Endodermal cell (in vitro differentiated cells): ENCODE results near the gene EYA3. TPM values are rescaled to one million over a fixed set of nuclear protein-coding genes. Genes with fewer than 3 reads are reported as not detected.

Experiments
- DNase-seq: peaks from one replicate; pipeline ENCODE4 v3.0.0-alpha.2; 2017
- H3K27ac ChIP-seq: 2 replicates; pipeline ENCODE4 v1.5.1; 2013; ENCODE audit warnings: mild to moderate bottlenecking, low read depth, low read length, moderate library complexity
- H3K27me3 ChIP-seq: 2 replicates; pipeline ENCODE4 v1.6.1; 2013; ENCODE audit warnings: mild to moderate bottlenecking, low read length, moderate library complexity; ENCODE audit not compliant: insufficient read depth, control insufficient read depth, poor library complexity, severe bottlenecking
- H3K36me3 ChIP-seq: 2 replicates; pipeline ENCODE4 v1.7.0; 2013; ENCODE audit warnings: mild to moderate bottlenecking, low read length, moderate library complexity; ENCODE audit not compliant: control insufficient read depth, insufficient read depth
- H3K4me1 ChIP-seq: one replicate; pipeline ENCODE4 v1.7.0; 2013; ENCODE audit warnings: low read length; ENCODE audit not compliant: control insufficient read depth, insufficient read depth
- H3K4me3 ChIP-seq: 2 replicates; pipeline ENCODE4 v1.5.1; 2013; ENCODE audit warnings: mild to moderate bottlenecking, low read length, moderate library complexity
- H3K9ac ChIP-seq: 2 replicates; pipeline ENCODE4 v1.6.1; 2013; ENCODE audit warnings: mild to moderate bottlenecking, low read length, moderate library complexity; ENCODE audit not compliant: poor library complexity, severe bottlenecking; ENCODE audit errors: extremely low read depth
- H3K9me3 ChIP-seq: 2 replicates; pipeline ENCODE4 v1.6.1; 2013; ENCODE audit warnings: mild to moderate bottlenecking, low read length, moderate library complexity; ENCODE audit not compliant: control insufficient read depth
- H3K27ac Mint-ChIP-seq: 2 replicates; pipeline ENCODE4 v1.8.0; 2020; ENCODE audit warnings: mixed read lengths
- H3K27me3 Mint-ChIP-seq: 2 replicates; pipeline ENCODE4 v1.8.0; 2021; ENCODE audit warnings: mild to moderate bottlenecking, mixed read lengths; ENCODE audit not compliant: insufficient read depth
- H3K36me3 Mint-ChIP-seq: 2 replicates; pipeline ENCODE4 v1.8.0; 2020; ENCODE audit warnings: low read depth, mixed read lengths
- H3K4me1 Mint-ChIP-seq: 2 replicates; pipeline ENCODE4 v1.8.0; 2020; ENCODE audit warnings: mixed read lengths
- H3K4me3 Mint-ChIP-seq: 2 replicates; pipeline ENCODE4 v1.8.0; 2020; ENCODE audit warnings: mild to moderate bottlenecking, moderate library complexity, mixed read lengths
- H3K9me3 Mint-ChIP-seq: 2 replicates; pipeline ENCODE4 v1.8.0; 2020; ENCODE audit warnings: mild to moderate bottlenecking, mixed read lengths
- CTCF ChIP-seq: fragments of 200-600 bp; sonication (generic); conservative IDR thresholded peaks from 2 replicates; pipeline ENCODE4 v1.5.0; 2021; ENCODE audit warnings: antibody characterized with exemption, mild to moderate bottlenecking
- WGBS, 2 experiments: methylation state at CpG; one replicate each; pipeline versions ENCODE4 v1.1.5 to v1.1.7; 2013; ENCODE audit warnings: missing lambda C conversion rate in 2 of 2, mixed read lengths in 1 of 2; ENCODE audit not compliant: insufficient coverage in 1 of 2, insufficient read length in 1 of 2; 5-methylcytosine and 5-hydroxymethylcytosine counted together
- total RNA-seq, 2 donors: library from RNA; stranded (reverse); fragmentation: NEBNext Ultra II Directional in 1 of 2; extraction: Animal tissue kit (Norgen Biotek cat#: 25700) in 1 of 2; gene quantifications; 2 replicates in 1 of 2; 3 replicates in 1 of 2; pipeline ENCODE4 v1.2.1, GENCODE V29; 2021

Gene EYA3
- total RNA-seq, 2 donors from 2014 or later, result 29.3 to 32.8 TPM

- H3K27ac Mint-ChIP-seq, result no peak overlapping the region
These were observed 61.2 kb downstream of the EYA3 start for GRCh38 chr1:28027238-28027637.

GRCh38 chr1:28026329-28026728, 62.1 kb downstream of the EYA3 start:
- Mint-ChIP-seq H3K4me3 (no peak overlapping the region), H3K27me3 (no peaks in the 10 kb centered on the region), H3K36me3 (peaks cover 13% of the 10 kb centered on the region), H3K4me1 (no peaks in the 10 kb centered on the region), H3K27ac (no peak overlapping the region), H3K9me3 (no peaks in the 10 kb centered on the region)
- no peak for DNase-seq
- H3K4me3 ChIP-seq, result no peak overlapping the region
- H3K9me3 ChIP-seq, result no peaks in the 10 kb centered on the region
- peaks cover 28% of the 10 kb centered on the region for H3K36me3 ChIP-seq
- H3K27me3 ChIP-seq, result no peaks in the 10 kb centered on the region
- H3K27ac ChIP-seq, result no peak overlapping the region
- H3K9ac ChIP-seq, result no peak overlapping the region
- WGBS, 2 experiments, result 87% methylated on average over 1 of the region's 3 CpGs; no CpG with 5 or more reads in 1 of the 2 experiments
- H3K4me1 ChIP-seq, result no peaks in the 10 kb centered on the region
- no peak for TF ChIP-seq CTCF

More at GRCh38 chr1:28027238-28027637, 61.2 kb downstream of the EYA3 start:
- WGBS, 2 experiments, result 80% methylated on average over 1 of the region's 1 CpG; no CpG with 5 or more reads in 1 of the 2 experiments
- Mint-ChIP-seq H3K4me3 (no peak overlapping the region), H3K9me3 (no peaks in the 10 kb centered on the region), H3K36me3 (peaks cover 12% of the 10 kb centered on the region), H3K27me3 (no peaks in the 10 kb centered on the region), H3K4me1 (no peaks in the 10 kb centered on the region)
- Histone ChIP-seq H3K27me3 (no peaks in the 10 kb centered on the region), H3K9ac (no peak overlapping the region), H3K36me3 (peaks cover 28% of the 10 kb centered on the region), H3K9me3 (no peaks in the 10 kb centered on the region), H3K4me3 (no peak overlapping the region), H3K4me1 (no peaks in the 10 kb centered on the region), H3K27ac (no peak overlapping the region)
- no peak for DNase-seq
- TF ChIP-seq CTCF, result no peak

- no peak overlapping the region for H3K4me3 Mint-ChIP-seq
- no peak for TF ChIP-seq CTCF
- no peaks in the 10 kb centered on the region for H3K27me3 ChIP-seq
- no peaks in the 10 kb centered on the region for H3K9me3 ChIP-seq
- H3K4me1 ChIP-seq, result no peaks in the 10 kb centered on the region
- no peak overlapping the region for H3K27ac ChIP-seq
- H3K9ac ChIP-seq, result no peak overlapping the region
- H3K9me3 Mint-ChIP-seq, result no peaks in the 10 kb centered on the region
- H3K4me1 Mint-ChIP-seq, result peaks cover 4% of the 10 kb centered on the region
- WGBS, 2 experiments, result 75 to 85% methylated on average over 2 of the region's 2 CpGs
- H3K27ac Mint-ChIP-seq, result no peak overlapping the region
- H3K27me3 Mint-ChIP-seq, result no peaks in the 10 kb centered on the region
- H3K4me3 ChIP-seq, result no peak overlapping the region
- H3K36me3 Mint-ChIP-seq, result peaks cover 31% of the 10 kb centered on the region
- DNase-seq, result no peak
- peaks cover 33% of the 10 kb centered on the region for H3K36me3 ChIP-seq
These were observed 67.3 kb downstream of the EYA3 start for GRCh38 chr1:28021064-28021463.
